NAMALWA (cell line): Measurements from ENCODE around the gene ARHGEF28.

Experiments used
- DNase-seq: peaks from one replicate; pipeline ENCODE4 v3.0.0-alpha.2; 2015; ENCODE audit warnings: low spot score

ARHGEF28 gene

GRCh38 chr5:73861313-73861988 is 235.5 kb downstream of the ARHGEF28 start:
- DNase-seq: no peak

GRCh38 chr5:73862796-73863195 is 236.8 kb downstream of the ARHGEF28 start:
- DNase-seq: no peak

GRCh38 chr5:73863876-73864275 is 237.9 kb downstream of the ARHGEF28 start:
- DNase-seq: no peak

- DNase-seq: no peak
Observed at GRCh38 chr5:73865315-73865714, 239.3 kb downstream of the ARHGEF28 start.

GRCh38 chr5:73867345-73868335 is 241.6 kb downstream of the ARHGEF28 start:
- no peak for DNase-seq

- DNase-seq: no peak
Observed at GRCh38 chr5:73883646-73884045, 257.6 kb downstream of the ARHGEF28 start.

GRCh38 chr5:73887688-73888087 is 261.7 kb downstream of the ARHGEF28 start:
- DNase-seq: no peak

GRCh38 chr5:73890569-73890968 is 264.6 kb downstream of the ARHGEF28 start:
- DNase-seq: no peak

GRCh38 chr5:73892218-73892617 is 266.2 kb downstream of the ARHGEF28 start:
- no peak for DNase-seq

GRCh38 chr5:73892806-73893205 is 266.8 kb downstream of the ARHGEF28 start:
- DNase-seq: no peak

- no peak for DNase-seq
Observed at GRCh38 chr5:73893813-73894212, 267.8 kb downstream of the ARHGEF28 start.

GRCh38 chr5:73894860-73895259 is 268.9 kb downstream of the ARHGEF28 start:
- DNase-seq: no peak

- no peak for DNase-seq
Observed at GRCh38 chr5:73895471-73895870, 269.5 kb downstream of the ARHGEF28 start.

- DNase-seq: no peak
Observed at GRCh38 chr5:73896097-73896496, 270.1 kb downstream of the ARHGEF28 start.

GRCh38 chr5:73896668-73897067 is 270.7 kb downstream of the ARHGEF28 start:
- no peak for DNase-seq

GRCh38 chr5:73897893-73898292 is 271.9 kb downstream of the ARHGEF28 start:
- DNase-seq: no peak

GRCh38 chr5:73899055-73899454 is 273.1 kb downstream of the ARHGEF28 start:
- no peak for DNase-seq

GRCh38 chr5:73899916-73900315 is 273.9 kb downstream of the ARHGEF28 start:
- no peak for DNase-seq

- no peak for DNase-seq
Observed at GRCh38 chr5:73900566-73900965, 274.6 kb downstream of the ARHGEF28 start.

GRCh38 chr5:73901043-73901442 is 275.0 kb downstream of the ARHGEF28 start:
- DNase-seq: no peak

- peak; percentile 7 for DNase-seq
Observed at GRCh38 chr5:73901455-73901854, 275.5 kb downstream of the ARHGEF28 start.

- DNase-seq: peak; percentile 75
Observed at GRCh38 chr5:73902327-73903051, 276.5 kb downstream of the ARHGEF28 start.
